ES-I3 (cell line): Measurements from ENCODE around the gene NXPE4.
"Not testable (repeated sequence)": the region's sequence is repeated elsewhere in the genome, so short reads cannot be mapped to it uniquely, and the experiment has no call there.

Experiments used
- H3K36me3 ChIP-seq: 2 replicates; pipeline ENCODE4 v1.6.1; 2013; ENCODE audit warnings: mild to moderate bottlenecking, low read length, control low read depth, moderate library complexity; ENCODE audit not compliant: insufficient read depth
- H3K4me1 ChIP-seq: 2 replicates; pipeline ENCODE4 v1.6.1; 2013; ENCODE audit warnings: mild to moderate bottlenecking, control low read depth, low read length; ENCODE audit not compliant: insufficient read depth
- H3K9ac ChIP-seq: 2 replicates; pipeline ENCODE4 v1.6.1; 2013; ENCODE audit warnings: low read depth, mild to moderate bottlenecking, low read length, moderate library complexity
- H3K9me3 ChIP-seq: 2 replicates; pipeline ENCODE4 v1.6.1; 2013; ENCODE audit warnings: mild to moderate bottlenecking, low read length, moderate library complexity; ENCODE audit not compliant: control insufficient read depth, insufficient read depth

The NXPE4 gene

DNA sequence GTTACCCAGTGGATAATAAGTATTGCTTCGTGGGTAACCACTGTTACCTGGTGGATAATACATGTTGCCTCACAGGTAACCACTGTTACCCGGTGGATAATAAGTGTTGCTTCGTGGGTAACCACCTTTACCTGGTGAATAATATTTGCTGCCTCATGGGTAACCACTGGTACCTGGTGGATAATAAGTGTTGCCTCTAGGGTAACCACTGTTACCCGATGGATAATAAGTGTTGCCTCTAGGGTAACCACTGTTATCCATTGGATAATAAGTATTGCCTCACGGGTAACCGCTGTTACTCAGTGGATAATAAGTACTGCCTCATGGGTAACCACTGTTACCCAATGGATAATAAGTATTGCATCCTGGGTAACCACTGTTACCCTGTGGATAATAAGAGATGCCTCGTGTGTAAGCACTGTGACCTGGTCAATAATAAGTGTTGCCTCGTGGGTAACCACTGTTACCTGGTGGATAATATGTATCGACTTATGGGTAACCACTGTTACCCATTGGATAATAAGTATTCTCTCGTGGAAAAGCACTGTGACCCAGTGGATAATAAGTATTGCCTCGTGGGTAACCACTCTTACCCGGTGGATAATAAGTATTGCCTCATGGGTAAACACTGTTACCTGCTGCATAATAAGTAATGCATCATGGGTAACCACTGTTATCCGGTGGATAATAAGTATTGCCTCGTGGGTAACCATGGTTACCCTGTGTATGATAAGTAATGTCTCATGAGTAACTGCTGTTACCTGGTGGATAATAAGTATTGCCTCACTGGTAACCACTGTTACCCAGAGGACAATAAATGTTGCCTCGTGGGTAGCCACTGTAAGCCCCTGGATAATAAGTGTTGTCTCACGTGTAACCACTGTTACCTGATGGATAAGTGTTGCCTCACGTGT, 20.1 kb upstream of the NXPE4 start:
- no peak overlapping the region for H3K9ac ChIP-seq
- H3K4me1 ChIP-seq, result no peaks in the 10 kb centered on the region
- no peaks in the 10 kb centered on the region for H3K36me3 ChIP-seq
- H3K9me3 ChIP-seq, result no peaks in the 10 kb centered on the region; the same call in 1 of the 2 replicates

DNA sequence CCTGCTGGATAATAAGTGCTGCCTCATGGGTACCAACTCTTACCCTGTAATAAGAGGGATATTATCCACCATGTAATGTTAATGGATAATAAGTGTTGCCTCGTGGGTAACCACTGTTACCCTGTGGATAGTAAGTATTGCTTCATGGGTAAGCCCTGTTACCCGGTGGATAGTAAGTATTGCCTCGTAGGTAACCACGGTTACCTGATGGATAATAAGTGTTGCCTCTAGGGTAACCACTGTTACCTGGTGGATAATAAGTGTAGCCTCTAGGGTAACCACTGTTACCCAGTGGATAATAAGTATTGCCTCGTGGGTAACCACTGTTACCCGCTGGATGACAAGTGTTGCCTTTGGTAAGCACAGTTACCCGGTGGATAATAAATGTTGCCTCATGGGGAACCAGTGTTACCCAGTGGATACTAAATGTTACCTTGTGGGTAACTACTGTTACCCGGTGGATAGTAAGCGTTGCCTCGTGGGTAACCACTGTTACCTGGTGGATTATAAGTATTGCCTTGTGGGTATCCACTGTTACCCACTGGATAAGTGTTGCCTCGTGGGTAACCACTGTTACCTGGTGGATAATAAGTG, 18.6 kb upstream of the NXPE4 start:
- H3K9ac ChIP-seq, result no peak overlapping the region
- no peaks in the 10 kb centered on the region for H3K4me1 ChIP-seq
- no peaks in the 10 kb centered on the region; the same call in 1 of the 2 replicates for H3K9me3 ChIP-seq
- no peaks in the 10 kb centered on the region for H3K36me3 ChIP-seq

DNA sequence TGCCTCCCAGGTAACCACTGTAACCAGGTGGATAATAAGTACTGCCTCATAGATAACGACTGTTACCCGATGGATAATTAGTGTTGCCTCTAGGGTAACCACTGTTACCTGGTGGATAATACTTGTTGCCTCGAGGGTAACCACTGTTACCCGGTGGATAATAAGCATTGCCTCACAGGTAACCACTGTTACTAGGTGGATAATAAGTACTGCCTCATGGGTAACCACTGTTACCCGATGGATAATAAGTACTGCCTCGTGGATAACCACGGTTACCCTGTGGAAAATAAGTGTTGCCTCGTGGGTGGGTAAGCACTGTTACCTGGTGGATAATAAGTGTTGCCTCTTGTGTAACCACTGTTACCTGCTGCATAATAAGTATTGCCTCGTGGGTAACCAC, 17.5 kb upstream of the NXPE4 start:
- H3K9me3 ChIP-seq, H3K36me3 ChIP-seq, H3K4me1 ChIP-seq, H3K9ac ChIP-seq: not testable (repeated sequence)

DNA sequence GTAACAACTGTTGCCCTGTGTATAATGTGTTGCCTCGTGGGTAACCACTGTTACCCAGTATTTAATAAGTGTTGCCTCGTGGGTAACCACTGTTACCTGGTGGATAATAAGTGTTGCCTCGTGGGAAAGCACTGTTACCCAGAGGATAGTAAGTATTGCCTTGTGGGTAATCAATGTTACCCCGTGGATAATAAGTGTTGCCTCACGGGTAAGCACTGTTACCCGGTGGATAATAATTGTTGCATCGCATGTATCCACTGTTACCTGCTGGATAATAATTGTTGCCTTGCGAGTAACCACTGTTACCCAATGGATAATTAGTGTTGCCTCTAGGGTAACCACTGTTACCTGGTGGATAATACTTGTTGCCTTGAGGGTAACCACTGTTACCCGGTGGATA, 17.1 kb upstream of the NXPE4 start:
- Histone ChIP-seq H3K9ac (no peak overlapping the region), H3K4me1 (no peaks in the 10 kb centered on the region), H3K9me3 (no peaks in the 10 kb centered on the region), H3K36me3 (no peaks in the 10 kb centered on the region)

DNA sequence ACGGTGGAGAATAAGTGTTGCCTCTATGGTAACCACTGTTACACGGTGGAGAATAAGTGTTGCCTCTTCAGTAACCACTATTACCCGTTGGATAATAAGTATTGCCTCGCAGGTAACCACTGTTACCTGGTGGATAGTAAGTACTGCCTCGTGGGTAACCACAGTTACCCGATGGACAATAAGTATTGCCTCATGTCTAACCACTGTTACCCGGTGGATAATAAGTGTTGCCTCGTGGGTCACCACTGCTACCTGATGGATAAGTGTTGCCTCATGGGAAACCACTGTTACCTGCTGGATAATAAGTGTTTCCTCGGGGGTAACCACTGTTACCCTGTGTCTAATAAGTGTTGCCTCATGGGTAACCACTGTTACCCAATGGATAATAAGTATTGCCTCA, 16.6 kb upstream of the NXPE4 start:
- not testable (repeated sequence) for H3K9me3 ChIP-seq, H3K36me3 ChIP-seq, H3K9ac ChIP-seq, H3K4me1 ChIP-seq

DNA sequence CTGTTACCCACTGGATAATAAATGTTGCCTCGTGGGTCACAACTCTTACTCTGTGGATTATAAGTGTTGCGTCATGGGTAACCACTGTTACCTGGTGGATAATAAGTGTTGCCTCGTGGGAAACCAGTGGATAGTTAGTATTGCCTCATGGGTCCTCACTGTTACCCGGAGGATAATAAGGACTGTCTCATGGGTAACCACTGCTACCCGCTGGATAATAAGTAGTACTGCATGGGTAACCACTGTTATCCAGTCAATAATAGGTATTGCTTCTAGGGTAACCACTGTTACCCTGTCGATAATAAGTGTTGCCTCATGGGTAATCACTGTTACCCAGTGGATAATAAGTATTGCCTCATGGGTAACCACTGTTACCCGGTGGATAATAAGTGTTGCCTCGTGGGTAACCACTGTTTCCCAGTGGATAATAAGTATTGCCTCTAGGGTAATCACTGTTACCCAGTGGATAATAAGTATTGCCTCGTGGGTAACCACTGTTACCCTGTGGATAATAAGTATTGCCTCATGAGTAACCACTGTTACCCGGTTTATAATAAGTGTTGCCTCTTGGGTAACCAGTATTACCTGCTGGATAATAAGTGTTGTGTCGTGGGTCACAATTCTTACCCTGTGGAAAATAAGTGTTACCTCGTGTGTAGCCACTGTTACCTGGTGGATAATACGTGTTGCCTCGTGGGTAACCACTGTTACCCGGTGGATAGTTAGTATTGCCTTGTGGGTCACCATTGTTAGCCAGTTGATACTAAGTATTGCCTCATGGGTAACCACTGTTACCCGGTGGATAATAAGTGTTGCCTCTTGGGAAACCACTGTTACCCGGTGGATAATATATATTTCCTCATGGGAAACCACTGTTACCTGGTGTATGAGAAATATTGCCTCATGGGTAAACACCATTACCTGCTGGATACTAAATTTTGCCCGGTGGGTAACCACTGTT, 15.7 kb upstream of the NXPE4 start:
- Histone ChIP-seq H3K9ac (no peak overlapping the region), H3K36me3 (no peaks in the 10 kb centered on the region), H3K4me1 (no peaks in the 10 kb centered on the region), H3K9me3 (no peaks in the 10 kb centered on the region)

DNA sequence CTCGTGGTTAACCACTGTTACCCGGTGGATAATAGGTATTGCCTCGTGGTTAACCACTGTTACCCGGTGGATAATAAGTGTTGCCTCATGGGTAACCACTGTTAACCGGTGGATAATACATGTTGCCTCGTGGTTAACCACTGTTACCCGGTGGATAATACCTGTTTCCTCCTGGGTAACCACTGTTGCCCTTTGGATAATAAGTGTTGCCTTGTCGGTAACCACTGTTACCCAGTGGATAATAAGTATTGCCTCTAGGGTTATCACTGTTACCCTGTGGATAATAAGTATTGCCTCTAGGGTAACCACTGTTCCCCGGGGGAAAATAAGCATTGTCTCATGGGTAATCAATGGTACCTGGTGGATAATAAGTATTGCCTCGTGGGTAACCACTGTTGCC, 15.0 kb upstream of the NXPE4 start:
- Histone ChIP-seq H3K9ac (no peak overlapping the region), H3K36me3 (no peaks in the 10 kb centered on the region), H3K9me3 (no peaks in the 10 kb centered on the region), H3K4me1 (no peaks in the 10 kb centered on the region)

DNA sequence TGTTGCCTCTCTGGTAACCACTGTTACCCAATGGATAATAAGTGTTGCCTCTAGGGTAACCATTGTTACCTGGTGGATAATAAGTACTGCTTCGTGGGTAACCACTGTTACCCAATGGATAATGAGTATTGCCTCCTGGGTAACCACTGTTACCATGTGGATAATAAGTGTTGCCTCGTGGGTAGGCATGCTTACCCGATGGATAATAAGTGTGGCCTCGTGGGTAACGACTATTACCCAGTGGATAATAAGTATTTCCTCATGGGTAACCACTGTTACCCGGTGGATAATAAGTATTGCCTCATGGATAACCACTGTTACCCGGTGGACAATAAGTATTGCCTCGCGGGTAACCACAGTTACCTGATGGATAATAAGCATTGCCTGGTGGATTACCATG, 13.8 kb upstream of the NXPE4 start:
- no peaks in the 10 kb centered on the region for H3K36me3 ChIP-seq
- no peak overlapping the region for H3K9ac ChIP-seq
- no peaks in the 10 kb centered on the region for H3K9me3 ChIP-seq
- H3K4me1 ChIP-seq, result no peaks in the 10 kb centered on the region

DNA sequence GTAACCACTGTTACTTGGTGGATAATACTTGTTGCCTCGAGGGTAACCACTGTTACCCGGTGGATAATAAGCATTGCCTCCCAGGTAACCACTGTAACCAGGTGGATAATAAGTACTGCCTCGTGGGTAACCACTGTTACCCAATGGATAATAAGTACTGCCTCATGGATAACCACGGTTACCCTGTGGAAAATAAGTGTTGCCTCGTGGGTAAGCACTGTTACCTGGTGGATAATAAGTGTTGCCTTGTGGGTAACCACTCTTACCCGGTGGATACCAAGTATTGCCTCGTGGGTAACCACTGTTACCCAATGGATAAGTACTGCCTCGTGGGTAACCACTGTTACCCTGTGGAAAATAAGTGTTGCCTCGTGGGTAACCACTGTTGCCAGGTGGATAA, 13.0 kb upstream of the NXPE4 start:
- not testable (repeated sequence) for H3K36me3 ChIP-seq, H3K9me3 ChIP-seq, H3K4me1 ChIP-seq, H3K9ac ChIP-seq

DNA sequence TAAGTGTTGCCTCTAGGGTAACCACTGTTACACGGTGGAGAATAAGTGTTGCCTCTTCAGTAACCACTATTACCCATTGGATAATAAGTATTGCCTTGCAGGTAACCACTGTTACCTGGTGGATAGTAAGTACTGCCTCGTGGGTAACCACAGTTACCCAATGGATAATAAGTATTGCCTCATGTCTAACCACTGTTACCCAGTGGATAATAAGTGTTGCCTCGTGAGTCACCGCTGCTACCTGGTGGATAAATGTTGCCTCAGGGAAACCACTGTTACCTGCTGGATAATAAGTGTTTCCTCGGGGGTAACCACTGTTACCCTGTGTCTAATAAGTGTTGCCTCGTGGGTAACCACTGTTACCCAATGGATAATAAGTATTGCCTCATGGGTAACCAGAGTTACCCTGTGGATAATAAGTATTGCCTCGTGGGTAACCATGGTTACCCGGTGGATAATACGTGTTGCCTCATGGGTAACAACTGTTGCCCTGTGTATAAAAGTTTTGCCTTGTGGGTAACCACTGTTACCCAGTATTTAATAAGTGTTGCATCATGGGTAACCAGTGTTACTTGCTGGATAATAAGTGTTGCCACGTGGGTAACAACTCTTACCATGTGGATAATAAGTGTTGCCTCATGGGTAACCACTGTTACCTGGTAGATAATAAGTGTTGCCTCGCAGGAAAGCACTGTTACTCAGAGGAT, 12.3 kb upstream of the NXPE4 start:
- Histone ChIP-seq H3K9ac (no peak overlapping the region), H3K9me3 (peaks cover 4% of the 10 kb centered on the region; the same call in 1 of the 2 replicates), H3K4me1 (no peaks in the 10 kb centered on the region), H3K36me3 (no peaks in the 10 kb centered on the region)

DNA sequence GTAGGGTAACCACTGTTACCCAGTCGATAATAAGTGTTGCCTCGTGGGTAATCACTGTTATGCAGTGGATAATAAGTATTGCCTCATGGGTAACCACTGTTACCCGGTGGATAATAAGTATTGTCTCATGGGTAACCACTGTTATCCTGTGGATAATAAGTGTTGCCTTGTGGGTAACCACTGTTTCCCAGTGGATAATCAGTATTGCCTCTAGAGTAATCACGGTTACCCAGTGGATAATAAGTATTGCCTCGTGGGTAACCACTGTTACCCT, 11.2 kb upstream of the NXPE4 start:
- not testable (repeated sequence) for H3K4me1 ChIP-seq, H3K9ac ChIP-seq, H3K9me3 ChIP-seq, H3K36me3 ChIP-seq

DNA sequence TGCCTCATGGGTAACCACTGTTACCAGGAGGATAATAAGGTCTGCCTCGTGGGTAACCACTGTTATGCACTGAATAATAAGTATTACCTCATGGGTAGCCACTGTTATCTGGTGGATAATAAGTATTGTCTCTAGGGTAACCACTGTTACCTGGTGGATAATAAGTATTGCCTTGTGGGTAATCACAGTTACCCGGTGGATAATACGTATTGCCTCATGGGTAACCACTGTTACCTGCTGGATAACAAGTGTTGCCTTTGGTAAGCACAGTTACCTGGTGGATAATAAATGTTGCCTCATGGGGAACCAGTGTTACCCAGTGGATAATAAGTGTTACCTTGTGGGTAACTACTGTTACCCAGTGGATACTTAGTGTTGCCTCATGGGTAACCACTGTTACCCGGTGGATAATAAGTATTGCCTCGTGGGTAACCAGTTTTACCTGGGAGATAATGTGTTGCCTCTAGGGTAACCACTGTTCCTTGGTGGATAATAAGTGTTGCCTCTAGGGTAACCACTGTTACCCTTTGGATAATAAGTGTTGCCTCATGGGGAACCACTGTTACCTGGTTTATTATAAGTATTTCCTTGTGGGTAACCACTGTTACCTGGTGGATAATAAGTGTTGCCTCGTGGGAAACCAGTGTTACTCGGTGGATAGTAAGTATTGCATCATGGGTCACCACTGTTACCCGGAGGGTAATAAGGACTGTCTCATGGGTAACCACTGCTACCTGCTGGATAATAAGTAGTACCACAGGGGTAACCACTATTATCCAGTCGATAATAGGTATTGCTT, 10.6 kb upstream of the NXPE4 start:
- Histone ChIP-seq H3K9ac (no peak overlapping the region), H3K36me3 (no peaks in the 10 kb centered on the region), H3K9me3 (peaks cover 4% of the 10 kb centered on the region; the same call in 1 of the 2 replicates), H3K4me1 (no peaks in the 10 kb centered on the region)

DNA sequence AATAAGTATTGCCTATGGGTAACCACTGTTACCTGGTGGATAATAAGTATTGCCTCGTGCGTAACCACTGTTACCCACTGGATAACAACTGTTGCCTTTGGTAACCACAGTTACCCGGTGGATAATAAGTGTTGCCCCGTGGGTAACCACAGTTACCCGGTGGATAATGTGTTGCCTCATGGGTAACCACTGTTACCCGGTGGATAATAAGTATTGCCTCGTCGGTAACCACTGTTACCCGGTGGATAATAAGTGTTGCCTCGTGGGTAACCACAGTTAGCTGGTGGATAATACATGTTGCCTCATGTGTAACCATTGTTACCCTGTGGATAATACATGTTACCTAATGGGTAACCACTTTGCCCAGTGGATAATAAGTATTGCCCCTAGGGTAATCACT, 9.8 kb upstream of the NXPE4 start:
- Histone ChIP-seq H3K9me3 (peaks cover 4% of the 10 kb centered on the region; the same call in 1 of the 2 replicates), H3K36me3 (no peaks in the 10 kb centered on the region), H3K9ac (no peak overlapping the region), H3K4me1 (no peaks in the 10 kb centered on the region)
